ENCODE results near the gene CHRDL2.

The CHRDL2 gene

DNA sequence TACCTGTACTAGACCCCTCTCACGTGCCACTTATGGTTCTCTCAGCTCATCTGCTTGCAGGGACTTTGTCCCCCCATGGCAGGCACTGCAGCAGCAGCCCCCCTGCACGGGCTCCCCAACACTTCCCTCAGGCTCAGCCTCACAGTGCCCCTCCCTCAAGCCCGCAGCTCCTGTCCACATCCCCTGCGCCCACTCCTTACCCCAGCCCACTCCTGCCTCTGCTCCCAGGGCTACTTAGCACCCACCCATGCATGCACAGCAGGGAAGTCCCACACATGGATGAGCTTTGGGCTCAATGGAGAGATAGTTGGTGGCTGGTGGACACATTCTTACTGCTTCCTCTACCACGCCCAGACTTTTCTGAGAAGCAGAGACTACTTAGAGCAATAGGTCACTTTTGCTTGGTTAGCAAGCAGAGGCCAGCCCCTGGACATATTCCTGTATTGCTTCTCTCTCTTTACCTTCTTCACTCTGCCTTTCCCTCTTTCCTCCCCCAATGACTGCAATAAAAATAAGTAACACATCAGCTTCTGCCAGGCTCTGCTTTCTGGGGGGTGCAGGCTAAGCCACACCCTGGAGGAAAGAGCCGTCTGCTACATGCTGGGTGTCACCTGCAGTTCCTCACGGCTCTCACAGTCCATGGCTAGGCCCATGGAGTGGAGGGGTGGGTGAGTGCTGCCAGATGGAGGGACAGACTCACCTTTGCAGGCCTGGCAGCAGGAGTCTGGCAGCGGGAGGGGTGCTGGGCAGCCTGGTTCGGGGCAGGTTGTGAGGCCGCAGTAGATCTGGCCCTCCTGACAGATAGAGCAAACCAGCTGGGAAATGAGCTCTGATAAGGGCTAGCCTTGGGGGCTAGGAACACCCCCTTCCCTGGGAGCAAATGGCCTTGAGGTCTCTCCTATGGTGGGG is 23.4 kb downstream of the CHRDL2 start:
- DNase-seq: no peak

DNA sequence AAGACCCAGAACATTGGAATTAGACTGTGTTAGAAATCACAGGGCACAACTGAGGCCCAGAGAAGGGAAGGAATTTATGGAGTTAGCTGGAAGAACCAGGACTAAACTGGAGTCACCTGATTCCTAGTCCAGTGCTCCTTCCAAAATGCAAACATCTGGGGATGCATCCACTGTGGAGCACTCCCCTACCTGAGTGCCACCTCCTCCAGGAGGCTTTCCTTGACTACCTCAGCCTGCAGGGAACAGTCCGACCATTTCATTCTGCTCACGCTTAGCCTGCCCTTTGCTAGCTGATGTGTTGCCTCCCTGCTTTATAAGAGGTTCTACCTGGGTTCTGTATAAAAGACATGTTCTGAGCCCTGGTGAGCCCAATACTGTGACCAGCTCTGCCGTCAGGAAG is 24.0 kb downstream of the CHRDL2 start:
- DNase-seq: no peak

DNA sequence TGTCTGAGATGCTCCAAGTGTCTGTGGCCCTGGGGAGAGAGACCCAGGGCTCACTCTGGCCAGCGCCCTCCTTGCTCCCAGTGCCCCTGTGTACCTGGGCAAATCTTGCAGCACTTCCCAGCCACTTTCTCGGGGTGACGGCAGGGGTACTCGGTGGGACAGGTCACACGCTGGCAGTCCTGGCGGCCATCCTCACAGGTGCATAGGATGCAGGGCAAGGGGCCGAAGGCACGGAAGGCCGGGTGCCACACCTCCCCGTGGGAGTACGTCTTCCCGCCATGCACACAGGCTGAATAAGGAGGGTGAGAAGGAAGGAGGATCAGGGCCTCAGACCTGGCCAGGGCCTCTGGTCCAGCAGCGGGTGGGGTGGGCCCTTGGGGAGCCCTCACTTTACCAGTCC is 28.0 kb downstream of the CHRDL2 start:
- no peak for DNase-seq

DNA sequence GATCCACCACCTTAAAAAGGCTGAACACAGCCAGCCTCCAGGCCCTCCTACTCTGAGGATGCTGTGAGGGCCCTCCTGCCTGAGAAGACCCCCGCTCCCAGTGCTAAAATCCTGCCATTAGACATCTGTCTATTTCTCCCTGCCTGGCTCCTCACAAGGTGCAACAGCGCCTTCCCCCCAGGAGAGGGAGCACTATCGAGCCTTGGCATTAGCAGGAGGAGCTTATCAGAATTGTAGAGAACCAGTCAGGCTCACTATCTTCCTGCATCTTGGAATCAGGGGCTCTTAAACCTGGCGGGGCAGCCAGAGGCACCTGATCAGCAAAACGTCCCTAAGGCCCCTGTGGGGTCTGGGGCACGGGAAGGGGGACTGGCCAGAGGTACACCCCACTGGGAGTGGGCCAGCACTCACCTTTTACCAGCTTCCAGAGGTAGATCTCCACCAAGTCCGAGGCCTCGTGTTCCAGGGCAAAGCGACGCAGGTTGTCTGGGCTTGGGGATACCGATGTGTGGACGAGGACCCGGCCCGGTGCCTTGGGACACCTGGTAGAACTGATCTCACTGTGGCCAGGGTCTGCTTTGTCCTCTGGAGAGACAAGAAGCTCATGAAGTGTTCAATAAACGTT is 28.7 kb downstream of the CHRDL2 start:
- DNase-seq: peak; percentile 18

DNA sequence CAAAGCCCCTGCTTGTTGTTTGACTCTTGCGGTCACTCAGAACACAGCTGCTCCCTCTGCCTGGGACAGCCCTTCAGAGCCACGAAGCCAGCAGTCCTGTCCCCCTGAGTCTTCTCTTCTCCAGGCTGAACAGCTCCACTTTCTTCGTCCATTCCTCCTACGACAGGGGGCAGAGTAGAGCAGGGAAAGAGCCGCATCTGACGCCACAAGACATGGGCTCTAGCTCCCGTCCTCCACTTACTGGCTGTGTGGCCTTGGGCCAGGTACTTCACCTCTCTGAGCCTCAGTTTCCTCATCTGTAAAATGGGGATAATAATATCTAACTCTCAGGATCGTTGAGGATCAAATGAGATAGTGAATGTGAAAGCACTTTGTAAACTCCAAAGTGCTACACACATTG is 29.9 kb downstream of the CHRDL2 start:
- DNase-seq: no peak

DNA sequence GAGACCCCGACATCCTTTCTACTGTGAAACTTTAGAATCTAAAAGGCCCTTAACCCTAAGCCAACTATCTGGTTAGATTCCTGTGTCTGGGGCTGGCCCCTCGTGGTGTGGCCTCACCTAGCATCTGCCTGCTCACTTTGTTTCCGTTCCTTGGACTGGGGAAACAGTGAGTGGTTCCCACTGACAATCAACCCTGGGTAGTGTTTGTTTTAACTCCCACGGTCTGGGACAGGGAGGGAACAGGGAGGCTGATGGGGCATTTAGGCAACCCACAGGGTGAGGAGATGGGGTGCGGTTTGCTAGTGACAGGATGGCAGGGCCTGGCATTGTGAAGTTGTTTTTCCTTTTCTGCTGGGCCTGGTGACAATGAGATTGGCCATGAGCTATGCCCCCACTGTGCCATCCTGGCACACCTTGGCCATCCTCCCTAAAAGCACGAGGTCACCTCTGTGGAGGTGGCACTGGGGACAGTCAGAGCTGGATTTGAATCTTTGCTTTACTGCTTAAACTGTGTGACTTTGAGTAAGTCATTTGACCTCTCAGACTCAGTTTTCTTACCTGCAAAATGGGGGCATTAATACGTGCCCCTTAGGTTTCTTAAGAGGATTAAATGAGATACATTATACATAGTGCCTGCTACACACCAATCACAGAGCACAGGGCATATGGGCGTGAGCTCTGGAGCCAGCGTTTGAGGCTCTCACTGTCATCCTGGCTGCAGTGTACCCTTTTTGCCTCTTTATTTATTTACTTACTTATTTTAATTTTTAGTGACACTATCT is 31.4 kb downstream of the CHRDL2 start:
- no peak for DNase-seq

DNA sequence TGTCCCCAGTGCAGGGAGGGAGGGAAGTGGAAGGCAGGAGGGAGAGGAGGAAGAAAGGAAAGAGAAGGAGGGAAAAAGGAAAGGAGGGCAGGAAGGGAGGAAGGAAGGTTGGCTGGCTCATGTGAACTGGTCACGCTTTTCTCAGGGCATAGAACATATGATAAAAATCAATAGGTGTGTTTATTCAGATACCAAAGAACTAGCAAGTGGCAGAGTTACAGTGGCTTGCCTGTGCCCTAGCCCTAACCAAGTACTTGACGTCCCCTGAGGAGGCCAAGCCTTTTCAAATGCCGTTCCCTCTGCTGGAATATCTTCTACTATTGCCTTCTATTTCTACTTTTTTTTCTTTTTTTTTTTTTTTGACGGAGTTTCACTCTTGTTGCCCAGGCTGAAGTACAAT is 33.5 kb downstream of the CHRDL2 start:
- no peak for DNase-seq

DNA sequence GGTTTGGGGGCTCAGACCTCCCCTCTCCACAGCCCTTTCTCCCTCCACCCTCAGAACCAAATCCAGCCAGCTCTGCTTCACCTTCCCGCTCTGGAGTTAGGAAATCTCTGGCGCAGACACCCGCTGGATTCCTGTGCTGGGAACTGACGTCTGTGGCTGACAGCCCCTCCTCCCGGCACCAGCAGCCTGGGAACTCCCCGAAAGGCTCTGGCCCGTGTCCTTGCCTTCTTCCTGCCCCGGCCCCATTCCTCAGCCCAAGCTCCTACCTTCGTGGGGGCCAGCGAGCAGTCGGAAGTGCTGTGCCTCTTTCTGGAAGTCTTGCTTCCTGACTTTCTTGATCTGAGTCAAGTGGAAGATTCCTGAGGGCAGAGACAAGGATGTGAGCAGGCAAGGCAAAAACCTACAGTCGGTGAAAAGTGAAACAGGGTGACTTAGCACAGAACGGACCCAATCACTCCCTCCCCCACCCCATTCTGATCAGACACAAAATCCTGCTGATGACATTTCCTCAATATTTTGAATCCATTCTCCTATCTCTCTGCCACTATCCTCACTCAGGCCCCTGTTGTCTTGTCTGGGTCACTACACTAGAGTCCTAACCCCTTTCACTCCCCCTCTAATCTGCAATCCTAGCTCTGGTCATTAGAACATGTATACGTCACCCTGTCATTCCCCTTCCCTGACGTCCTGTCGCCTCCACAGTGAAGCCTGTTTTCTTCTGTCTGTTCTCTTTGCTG is 34.1 kb downstream of the CHRDL2 start:
- DNase-seq: no peak

DNA sequence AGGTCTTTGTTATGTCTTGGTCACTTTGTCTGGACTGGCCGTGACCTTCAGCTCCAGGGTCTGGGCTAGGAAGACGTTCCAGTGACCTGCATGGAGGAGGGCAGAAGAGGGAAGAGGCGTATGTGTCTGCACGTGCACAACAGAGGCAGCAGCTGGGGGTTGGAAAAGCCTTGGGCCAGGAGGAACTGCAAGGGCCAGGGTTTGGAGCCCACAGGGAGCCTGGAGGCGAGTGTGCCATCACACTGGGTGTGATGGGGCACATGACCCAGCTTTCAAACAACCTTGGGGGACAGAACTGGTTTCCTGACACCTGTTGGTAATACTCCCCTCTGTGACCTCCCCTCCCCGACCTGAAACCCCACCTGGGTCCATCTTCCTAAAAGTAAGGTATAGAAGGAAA is 34.7 kb downstream of the CHRDL2 start:
- DNase-seq: no peak

DNA sequence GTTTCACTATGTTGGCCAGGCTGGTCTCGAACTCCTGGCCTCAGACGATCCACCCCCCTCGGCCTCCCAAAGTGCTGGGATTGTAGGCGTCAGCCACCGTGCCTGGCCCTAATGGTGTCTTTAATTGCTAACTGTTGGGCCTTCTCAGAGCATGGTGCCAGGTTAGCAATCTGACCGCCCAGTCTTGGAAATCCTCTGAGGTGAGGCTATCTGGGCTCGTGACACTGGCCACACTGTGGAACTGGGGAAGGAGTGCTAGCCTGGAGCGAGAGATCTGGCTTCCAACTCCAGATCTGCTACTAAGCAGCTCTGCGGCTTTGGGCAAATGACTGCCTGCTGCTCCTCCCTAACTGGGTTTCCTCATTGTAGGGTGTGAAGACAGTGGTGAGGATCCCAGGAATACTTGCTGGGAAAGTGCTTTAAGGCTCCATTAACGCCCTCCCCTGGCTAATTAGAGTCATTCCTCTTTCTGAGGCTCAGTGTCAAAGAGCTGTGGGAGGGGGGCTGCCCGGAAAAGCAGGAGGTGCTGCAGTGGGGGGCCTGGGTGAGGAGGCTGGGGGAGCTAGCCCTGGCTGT is 35.4 kb downstream of the CHRDL2 start:
- DNase-seq: no peak

DNA sequence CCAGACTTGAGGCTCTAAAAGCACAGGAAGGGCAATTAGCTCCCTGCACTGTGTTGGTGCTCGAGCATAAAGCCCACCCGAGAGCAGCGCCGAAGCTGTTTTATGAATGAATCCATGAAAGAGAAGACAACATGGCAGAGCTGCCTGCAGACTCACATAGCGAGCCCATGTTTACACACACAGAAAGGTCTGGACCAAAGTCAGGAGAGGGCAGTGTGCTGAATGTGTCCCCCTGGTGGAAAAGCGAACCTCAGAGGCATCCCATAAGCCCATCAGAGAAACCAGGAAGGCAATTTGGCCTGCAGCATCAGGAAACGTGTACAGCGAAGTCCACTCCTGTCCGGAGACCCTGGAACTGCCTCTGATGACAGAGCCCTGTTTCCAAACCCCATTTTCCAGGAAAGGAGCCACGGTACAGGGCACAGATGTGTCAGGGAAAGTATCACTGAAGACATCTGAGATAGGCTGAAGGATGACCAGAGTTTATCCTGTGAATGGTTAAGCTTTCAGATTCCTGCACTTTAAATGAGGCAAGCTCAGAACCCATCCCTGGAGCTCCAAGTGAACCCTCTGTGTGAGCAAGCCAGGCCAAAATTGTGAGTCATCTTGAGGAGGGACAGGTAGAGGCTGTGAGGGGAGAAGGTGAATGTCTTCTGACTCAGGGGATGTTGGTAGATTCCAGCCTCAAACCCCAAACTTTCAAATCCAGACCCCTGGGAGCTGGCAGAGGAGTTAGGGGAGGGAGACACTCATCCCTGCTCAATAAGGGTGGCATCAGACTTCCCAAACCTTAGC is 36.9 kb downstream of the CHRDL2 start:
- DNase-seq: no peak

DNA sequence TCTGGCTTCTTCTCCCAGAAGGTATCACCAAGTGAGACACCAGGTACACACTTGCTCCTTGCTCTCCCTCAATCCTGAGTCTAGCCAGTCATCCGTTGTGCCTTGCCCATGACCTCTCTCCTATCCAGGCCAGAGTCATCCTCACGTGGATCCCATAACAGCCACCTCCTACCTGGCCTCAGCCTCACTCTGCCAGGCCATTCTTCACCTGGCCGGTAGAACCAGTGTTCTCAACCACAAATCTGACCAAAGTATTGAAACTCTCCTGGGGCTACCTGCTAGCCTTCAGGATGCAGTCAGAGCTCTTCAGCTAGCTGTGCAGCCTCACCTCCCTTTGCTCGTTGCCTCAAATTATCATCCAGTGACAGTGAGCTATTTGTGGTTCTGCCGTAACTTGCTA is 37.7 kb downstream of the CHRDL2 start:
- no peak for DNase-seq

DNA sequence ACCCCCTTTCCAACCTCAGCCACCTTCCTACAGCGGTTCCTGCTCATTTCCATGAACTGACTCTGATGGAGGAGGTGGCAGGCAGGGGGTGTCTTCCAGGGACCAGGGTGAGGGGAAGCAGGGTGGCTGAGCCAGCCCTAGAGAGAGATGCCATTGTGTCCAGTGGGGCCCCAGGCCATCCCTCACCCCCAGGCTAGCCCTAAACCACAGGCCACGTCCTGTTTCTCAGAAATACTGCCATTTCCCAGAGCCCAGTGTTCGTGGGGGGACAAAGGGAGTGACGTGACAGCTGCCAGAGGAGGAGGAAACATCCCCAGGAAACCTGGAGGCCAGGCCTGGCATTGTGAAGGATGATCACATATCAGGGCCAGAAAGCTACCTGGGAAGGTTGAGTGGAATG is 39.5 kb downstream of the CHRDL2 start:
- no peak for DNase-seq

DNA sequence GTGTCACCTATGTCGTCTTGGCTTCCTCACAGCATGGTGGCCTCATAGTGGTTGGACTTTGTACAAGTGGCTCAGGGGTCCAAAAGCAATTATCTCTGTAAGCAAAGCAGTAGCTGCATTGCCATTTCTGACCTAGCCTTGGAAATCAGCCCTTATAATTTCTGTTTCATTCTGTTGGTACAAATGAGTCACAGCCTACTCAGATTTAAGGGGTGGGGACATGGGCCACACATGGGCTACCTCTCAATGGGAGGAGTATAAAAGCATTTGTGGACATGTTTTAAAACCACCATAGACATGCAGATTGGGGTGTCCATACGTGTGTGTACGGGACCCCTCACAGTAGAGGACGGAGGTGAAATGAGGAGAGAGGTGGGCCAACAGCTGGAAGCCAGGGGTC is 41.6 kb downstream of the CHRDL2 start:
- DNase-seq: no peak

DNA sequence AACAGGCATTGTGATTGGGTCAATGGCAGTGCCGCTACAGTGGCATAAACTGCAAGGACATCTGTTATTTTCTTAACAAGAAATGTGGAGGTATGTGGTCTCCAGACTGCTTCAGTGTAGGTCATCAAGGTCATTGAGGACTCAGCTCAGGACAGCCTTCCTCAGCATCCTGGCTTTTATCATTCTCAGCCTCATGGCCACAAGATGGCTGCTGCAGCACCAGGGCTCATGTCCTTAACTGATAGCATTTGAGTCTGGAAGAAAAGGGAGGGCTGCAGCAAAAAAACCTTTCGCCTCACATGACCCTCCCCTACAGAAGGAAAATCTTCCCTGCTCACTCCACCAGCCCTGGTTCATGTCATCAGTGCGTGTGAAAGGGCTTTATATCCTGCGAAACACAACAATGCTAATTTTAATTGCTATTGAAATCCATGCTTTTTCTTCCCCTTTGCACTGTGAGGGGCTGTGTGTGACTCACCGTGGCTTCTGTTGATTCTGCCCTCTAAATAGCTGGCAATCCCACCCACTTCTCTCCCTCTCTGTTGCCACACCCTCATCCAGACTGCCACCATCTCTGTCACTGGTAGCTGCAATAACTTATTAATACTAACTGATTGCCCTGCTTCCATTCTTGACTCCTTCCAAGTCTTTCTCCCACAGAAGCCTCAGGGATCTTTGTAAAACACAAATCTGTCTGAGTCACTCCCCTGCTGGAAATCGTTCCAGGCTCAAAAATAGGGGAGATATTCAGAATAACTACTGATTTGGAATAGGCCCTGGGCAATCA is 43.8 kb downstream of the CHRDL2 start:
- no peak for DNase-seq

DNA sequence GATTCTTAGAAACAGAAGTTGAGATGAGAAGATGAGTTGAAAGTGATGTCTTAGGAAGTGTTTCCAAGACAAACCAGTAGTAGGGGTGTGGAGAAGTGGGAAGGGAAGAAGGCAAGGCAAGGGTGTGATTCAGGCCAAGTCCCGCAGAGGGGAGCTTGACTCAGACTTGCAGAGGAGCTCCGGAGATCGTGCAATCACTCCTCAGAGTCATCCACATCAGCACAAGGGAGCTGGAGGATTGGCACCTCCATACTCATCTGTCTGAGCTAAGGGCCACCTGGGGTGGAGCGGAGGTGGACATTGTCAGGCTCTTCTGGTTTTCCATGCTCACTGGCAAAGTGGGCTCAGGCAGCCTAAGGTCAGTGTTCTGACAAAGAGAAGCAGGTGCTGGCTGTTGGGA is 44.4 kb downstream of the CHRDL2 start:
- DNase-seq: no peak

DNA sequence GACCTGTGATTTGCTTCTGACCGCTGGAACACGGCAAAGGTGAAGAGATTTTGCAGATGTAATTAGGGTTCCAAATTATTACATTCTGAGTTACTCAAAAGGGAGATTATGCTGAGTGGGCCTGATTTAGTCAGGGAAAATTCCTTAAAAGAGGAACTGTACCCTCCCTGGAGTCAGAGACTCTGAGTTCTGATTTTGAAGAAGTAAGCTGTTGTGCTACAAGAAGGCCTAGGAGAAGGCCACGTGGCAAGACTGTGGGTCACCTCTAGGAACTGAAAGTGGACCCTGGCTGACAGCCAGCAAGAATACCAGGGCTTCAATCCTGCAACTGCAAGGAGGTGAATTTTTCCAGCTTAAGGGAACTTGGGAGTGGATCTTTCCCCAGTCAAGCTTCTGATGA is 45.3 kb downstream of the CHRDL2 start:
- DNase-seq: no peak

DNA sequence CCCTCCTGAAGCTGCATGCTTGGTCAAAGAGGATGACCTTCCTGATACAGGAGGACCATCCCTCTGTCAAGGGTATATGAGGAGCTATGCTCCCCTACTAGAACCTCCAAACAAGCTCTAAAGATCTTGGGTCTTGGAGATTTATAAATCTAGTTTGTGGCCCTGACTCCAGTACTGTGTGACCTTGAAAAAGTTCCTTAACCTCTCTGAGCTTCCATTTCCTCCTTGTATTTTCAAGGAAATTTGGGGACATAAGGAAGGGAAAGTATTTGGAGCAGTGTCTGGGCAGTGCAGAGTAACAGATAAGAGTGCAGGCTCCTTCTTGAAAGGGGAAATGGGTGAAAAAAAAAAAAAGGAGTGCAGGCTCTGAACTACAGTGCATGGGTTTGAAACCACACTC is 45.9 kb downstream of the CHRDL2 start:
- DNase-seq: no peak

DNA sequence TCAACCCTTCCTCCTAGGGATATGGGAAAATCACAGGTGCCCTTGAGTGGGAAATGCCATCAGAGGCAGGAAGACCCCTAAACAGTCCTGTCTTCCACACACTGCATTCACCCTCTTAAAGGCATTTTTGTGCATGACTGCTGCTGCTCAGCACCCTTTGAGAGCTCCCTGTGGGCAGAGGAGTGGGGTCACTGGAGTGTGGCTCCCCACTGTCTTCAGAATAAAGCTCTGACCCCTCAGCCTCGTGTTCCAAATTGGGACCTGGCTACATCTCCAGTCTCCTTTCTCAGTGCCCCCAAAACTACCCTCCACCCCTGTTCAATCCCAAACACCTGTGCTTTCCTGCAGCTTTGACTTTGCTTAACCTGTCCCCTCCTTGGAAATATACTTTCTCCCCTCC is 46.6 kb downstream of the CHRDL2 start:
- no peak for DNase-seq

DNA sequence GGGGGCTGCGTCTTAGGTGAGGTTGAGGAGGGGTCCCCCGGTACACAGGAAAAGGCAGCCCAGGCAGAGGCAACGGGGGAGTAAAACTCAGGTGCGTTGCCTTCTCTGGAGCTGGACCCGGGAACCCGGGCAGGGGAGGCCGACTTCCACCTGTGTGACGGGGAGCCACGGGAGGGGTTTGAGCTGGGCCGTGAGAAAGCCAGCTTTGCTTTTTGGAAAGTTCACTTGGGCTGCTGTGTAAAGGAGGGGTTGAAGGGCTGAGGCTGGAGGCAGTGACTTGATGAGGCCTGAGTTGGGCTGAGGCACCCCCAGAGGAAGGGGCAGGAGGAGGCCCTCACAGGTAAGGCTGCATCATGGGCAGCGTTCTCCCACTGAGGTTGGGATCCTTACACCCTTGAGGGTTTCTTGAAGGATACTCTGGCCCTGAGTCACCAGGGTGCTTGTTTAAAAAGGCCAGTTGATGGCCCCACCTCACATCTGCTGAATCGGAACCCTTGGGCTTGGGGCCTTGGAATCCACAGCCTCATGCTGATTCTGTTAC is 47.2 kb downstream of the CHRDL2 start:
- no peak for DNase-seq

All from activated effector memory CD4-positive, alpha-beta T cell treated with Interleukin-2 at 50 U/mL for 16 hours (primary cell).